ENCODE measurements around the gene LMO4. TPM values are rescaled to one million over a fixed set of nuclear protein-coding genes. Genes with fewer than 3 reads are reported as not detected.

LMO4 gene
- total RNA-seq, 1 experiment from 2014 or later: 38.5 TPM

DNA sequence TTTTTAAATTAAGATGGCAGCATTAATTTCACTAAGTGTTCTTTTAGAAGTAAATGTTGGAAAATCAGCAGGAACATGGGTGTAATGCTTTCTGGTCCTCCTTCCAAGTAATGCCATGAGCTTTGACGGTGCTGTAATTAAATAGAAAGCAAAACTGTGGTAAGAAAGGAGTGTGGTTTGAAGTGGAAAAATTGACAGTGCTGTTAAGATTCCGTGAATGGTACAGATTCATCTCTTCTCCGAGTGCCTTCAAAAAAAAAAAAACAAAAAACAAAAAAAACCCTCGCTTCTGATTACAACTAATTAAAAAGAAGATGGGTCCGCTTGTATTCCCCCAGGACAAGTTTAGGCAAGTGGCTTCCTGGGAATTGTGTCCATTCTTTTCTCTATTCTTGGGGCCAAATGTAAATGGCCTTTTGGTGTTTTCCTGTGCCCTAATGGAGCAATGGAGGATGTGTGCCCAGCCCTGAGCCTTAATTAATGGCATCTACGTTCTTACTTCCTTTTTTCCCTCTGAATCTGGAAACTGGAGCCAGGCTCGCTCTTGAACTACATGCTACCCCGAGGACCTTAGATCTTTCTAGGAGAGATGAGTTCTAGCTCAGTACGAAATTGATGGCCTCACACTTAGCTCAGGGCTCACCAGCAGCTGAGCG is 5.1 kb downstream of the LMO4 start:
- H3K27ac ChIP-seq (ENCODE audit: low read depth, low read length): no peak overlapping the region
- no peaks in the 10 kb centered on the region for H3K9me3 ChIP-seq (ENCODE audit: control insufficient read depth in 1 of 2, insufficient read depth in 1 of 2, low read depth in 1 of 2, low read length in 2 of 2)
- TF ChIP-seq CEBPB (IDR thresholded peaks at IDR 0.05; ENCODE audit: low read depth) (no peak), ZNF274 (IDR thresholded peaks at IDR 0.05; ENCODE audit: low read depth, low read length) (no peak), YY1 (IDR thresholded peaks at IDR 0.05; ENCODE audit: extremely low read depth, insufficient replicate concordance, low read depth, low read length) (no peak), POLR2AphosphoS5 (IDR thresholded peaks at IDR 0.05; ENCODE audit: low read depth, low read length) (no peak), POLR2A (IDR thresholded peaks at IDR 0.05; ENCODE audit: borderline replicate concordance, extremely low read depth, insufficient read depth, insufficient read length) (no peak), SP1 (IDR thresholded peaks at IDR 0.05; ENCODE audit: low read depth) (no peak), ELF1 (IDR thresholded peaks at IDR 0.05; ENCODE audit: borderline replicate concordance, low read depth) (no peak), FOSL1 (IDR thresholded peaks at IDR 0.05; ENCODE audit: low read depth) (no peak), SRF (IDR thresholded peaks at IDR 0.05; ENCODE audit: low read depth) (no peak), TCF7L2 (IDR thresholded peaks at IDR 0.05; ENCODE audit: borderline replicate concordance, extremely low read depth, insufficient read depth, insufficient read length) (no peak), EGR1 (IDR thresholded peaks at IDR 0.05; ENCODE audit: low read depth) (no peak), CBX3 (IDR thresholded peaks at IDR 0.05; ENCODE audit: low read depth) (no peak)
- TF ChIP-seq, protein P1, sequence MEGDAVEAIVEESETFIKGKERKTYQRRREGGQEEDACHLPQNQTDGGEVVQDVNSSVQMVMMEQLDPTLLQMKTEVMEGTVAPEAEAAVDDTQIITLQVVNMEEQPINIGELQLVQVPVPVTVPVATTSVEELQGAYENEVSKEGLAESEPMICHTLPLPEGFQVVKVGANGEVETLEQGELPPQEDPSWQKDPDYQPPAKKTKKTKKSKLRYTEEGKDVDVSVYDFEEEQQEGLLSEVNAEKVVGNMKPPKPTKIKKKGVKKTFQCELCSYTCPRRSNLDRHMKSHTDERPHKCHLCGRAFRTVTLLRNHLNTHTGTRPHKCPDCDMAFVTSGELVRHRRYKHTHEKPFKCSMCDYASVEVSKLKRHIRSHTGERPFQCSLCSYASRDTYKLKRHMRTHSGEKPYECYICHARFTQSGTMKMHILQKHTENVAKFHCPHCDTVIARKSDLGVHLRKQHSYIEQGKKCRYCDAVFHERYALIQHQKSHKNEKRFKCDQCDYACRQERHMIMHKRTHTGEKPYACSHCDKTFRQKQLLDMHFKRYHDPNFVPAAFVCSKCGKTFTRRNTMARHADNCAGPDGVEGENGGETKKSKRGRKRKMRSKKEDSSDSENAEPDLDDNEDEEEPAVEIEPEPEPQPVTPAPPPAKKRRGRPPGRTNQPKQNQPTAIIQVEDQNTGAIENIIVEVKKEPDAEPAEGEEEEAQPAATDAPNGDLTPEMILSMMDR (IDR thresholded peaks at IDR 0.05 in 2 of 3, conservative IDR thresholded peaks at IDR 0.05 in 1 of 3; ENCODE audit: borderline replicate concordance in 1 of 3, insufficient read depth in 1 of 3, low read depth in 2 of 3, low read length in 2 of 3): no peak
- TF ChIP-seq, protein P2, sequence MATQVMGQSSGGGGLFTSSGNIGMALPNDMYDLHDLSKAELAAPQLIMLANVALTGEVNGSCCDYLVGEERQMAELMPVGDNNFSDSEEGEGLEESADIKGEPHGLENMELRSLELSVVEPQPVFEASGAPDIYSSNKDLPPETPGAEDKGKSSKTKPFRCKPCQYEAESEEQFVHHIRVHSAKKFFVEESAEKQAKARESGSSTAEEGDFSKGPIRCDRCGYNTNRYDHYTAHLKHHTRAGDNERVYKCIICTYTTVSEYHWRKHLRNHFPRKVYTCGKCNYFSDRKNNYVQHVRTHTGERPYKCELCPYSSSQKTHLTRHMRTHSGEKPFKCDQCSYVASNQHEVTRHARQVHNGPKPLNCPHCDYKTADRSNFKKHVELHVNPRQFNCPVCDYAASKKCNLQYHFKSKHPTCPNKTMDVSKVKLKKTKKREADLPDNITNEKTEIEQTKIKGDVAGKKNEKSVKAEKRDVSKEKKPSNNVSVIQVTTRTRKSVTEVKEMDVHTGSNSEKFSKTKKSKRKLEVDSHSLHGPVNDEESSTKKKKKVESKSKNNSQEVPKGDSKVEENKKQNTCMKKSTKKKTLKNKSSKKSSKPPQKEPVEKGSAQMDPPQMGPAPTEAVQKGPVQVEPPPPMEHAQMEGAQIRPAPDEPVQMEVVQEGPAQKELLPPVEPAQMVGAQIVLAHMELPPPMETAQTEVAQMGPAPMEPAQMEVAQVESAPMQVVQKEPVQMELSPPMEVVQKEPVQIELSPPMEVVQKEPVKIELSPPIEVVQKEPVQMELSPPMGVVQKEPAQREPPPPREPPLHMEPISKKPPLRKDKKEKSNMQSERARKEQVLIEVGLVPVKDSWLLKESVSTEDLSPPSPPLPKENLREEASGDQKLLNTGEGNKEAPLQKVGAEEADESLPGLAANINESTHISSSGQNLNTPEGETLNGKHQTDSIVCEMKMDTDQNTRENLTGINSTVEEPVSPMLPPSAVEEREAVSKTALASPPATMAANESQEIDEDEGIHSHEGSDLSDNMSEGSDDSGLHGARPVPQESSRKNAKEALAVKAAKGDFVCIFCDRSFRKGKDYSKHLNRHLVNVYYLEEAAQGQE (IDR thresholded peaks at IDR 0.05; ENCODE audit: low read depth): no peak
- TF ChIP-seq, protein P3, sequence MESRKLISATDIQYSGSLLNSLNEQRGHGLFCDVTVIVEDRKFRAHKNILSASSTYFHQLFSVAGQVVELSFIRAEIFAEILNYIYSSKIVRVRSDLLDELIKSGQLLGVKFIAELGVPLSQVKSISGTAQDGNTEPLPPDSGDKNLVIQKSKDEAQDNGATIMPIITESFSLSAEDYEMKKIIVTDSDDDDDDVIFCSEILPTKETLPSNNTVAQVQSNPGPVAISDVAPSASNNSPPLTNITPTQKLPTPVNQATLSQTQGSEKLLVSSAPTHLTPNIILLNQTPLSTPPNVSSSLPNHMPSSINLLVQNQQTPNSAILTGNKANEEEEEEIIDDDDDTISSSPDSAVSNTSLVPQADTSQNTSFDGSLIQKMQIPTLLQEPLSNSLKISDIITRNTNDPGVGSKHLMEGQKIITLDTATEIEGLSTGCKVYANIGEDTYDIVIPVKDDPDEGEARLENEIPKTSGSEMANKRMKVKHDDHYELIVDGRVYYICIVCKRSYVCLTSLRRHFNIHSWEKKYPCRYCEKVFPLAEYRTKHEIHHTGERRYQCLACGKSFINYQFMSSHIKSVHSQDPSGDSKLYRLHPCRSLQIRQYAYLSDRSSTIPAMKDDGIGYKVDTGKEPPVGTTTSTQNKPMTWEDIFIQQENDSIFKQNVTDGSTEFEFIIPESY (IDR thresholded peaks at IDR 0.05; ENCODE audit: extremely low read depth, insufficient replicate concordance, low read length): no peak
- TF ChIP-seq, protein P4, sequence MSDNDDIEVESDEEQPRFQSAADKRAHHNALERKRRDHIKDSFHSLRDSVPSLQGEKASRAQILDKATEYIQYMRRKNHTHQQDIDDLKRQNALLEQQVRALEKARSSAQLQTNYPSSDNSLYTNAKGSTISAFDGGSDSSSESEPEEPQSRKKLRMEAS (IDR thresholded peaks at IDR 0.05): no peak
- DNase-seq (ENCODE audit: low read depth, low spot score) (no peak), ATAC-seq (no peak)
- H3K9ac ChIP-seq (ENCODE audit: low read length): no peak overlapping the region
- H4K20me1 ChIP-seq (ENCODE audit: insufficient read depth): no peaks in the 10 kb centered on the region
- H3K9me2 ChIP-seq (ENCODE audit: insufficient read depth): no peaks in the 10 kb centered on the region
- no TSS peak for BruUV-seq (replicated peaks)
- no peak overlapping the region for H3K4me3 ChIP-seq (replicated peaks in 1 of 2; ENCODE audit: low read depth in 1 of 2, low read length in 2 of 2)
- H3K4me2 ChIP-seq (ENCODE audit: low read length): peak overlapping the region; percentile 82
- H3K27me3 ChIP-seq (ENCODE audit: insufficient read depth, low read length): no peaks in the 10 kb centered on the region
- CTCF ChIA-PET: interaction anchor here (0.7 to 1.2 kb wide), 2 partner anchors 8 to 117 kb away, joined by 3 to 5 read pairs; no protein-coding TSS in a partner anchor
- intact Hi-C loops (cut with micrococcal nuclease): no loop called here
- RAD21 ChIA-PET (ENCODE audit: low non-redundant PET in 1 of 2, low total read pairs in 2 of 2, uncharacterized antibody in 2 of 2, unreplicated experiment in 2 of 2): no interaction called here
- H3K4me1 ChIP-seq (ENCODE audit: control insufficient read depth in 1 of 2, insufficient read depth in 2 of 2, low read length in 2 of 2): peaks cover 26 to 42% of the 10 kb centered on the region in 2 experiments
- H3K79me2 ChIP-seq (ENCODE audit: insufficient read depth, low read length): peaks cover 38% of the 10 kb centered on the region
- H2AFZ ChIP-seq (ENCODE audit: low read depth, low read length, poor library complexity, severe bottlenecking): no peak overlapping the region
- H3K36me3 ChIP-seq (ENCODE audit: control insufficient read depth in 1 of 2, insufficient read depth in 2 of 2, low read length in 2 of 2): no peaks in the 10 kb centered on the region
- POLR2A ChIA-PET: no interaction called here
